Activated CD4-positive, alpha-beta T cell treated with anti-CD3 and anti-CD28 coated beads, Interleukin-2, amount 10 ng/mL, durations not matched to agents 7 days and 5 days (primary cell): ENCODE results near the gene SUGP2. TPM values are rescaled to one million over a fixed set of nuclear protein-coding genes. Genes with fewer than 3 reads are reported as not detected.

Experiments
- CTCF ChIA-PET: fragments of 350-600 bp; sonication (Branson Sonifier 250); formaldehyde crosslinking; loops from one replicate; lab custom pipeline; 2021; ENCODE audit warnings: antibody characterized with exemption; lab: Charles Lee
- POLR2A ChIA-PET: fragments of 350-600 bp; sonication (Branson Sonifier 250); formaldehyde crosslinking; loops from one replicate; lab custom pipeline; 2021; ENCODE audit warnings: antibody characterized with exemption; lab: Charles Lee
- DNase-seq: peaks from one replicate; pipeline ENCODE4 v3.0.0-alpha.2; 2020
- H3K27ac Mint-ChIP-seq: one replicate; pipeline ENCODE4 v1.8.0; 2021; ENCODE audit warnings: mild to moderate bottlenecking, moderate library complexity, mixed read lengths
- H3K27me3 Mint-ChIP-seq: one replicate; pipeline ENCODE4 v1.8.0; 2021; ENCODE audit warnings: mixed read lengths
- H3K36me3 Mint-ChIP-seq: one replicate; pipeline ENCODE4 v1.8.0; 2021; ENCODE audit warnings: low read depth, mixed read lengths
- H3K4me1 Mint-ChIP-seq: one replicate; pipeline ENCODE4 v1.8.0; 2021; ENCODE audit warnings: mixed read lengths
- H3K4me3 Mint-ChIP-seq: one replicate; pipeline ENCODE4 v1.8.0; 2021; ENCODE audit warnings: mild to moderate bottlenecking, moderate library complexity, mixed read lengths
- H3K9me3 Mint-ChIP-seq: one replicate; pipeline ENCODE4 v1.8.0; 2021; ENCODE audit warnings: mixed read lengths
- total RNA-seq, 2 experiments: library from RNA; stranded (reverse); gene quantifications; one replicate each; pipeline ENCODE4 v1.2.3, GENCODE V29; 2021

SUGP2 gene
- total RNA-seq, 2 experiments from 2014 or later, result 128 to 144 TPM

DNA sequence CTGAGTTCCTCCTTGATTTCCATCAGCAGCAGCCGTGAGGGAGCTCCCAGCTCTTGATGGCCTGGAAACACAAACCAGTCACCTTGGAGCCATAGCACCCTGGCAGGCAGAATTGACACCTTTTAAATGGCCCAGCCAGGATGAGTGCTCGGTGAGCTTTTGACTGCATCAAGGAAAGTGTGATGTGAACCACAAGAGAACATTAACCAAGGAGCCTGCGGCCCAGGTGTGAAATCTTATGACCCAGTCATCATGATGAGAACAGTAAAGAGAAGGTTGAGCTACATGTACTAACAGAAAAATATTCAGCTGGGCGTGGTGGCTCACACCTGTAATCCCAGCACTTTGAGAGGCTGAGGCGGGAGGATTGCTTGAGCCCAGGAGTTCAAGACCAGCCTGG is 22.8 kb downstream of the SUGP2 start:
- peaks cover 42% of the 10 kb centered on the region for H3K36me3 Mint-ChIP-seq
- CTCF ChIA-PET, result interaction anchor here (0.6 to 1.9 kb wide), 2 partner anchors 11 to 873 kb away, joined by 5 read pairs; no protein-coding TSS in a partner anchor
- POLR2A ChIA-PET, result no interaction called here

DNA sequence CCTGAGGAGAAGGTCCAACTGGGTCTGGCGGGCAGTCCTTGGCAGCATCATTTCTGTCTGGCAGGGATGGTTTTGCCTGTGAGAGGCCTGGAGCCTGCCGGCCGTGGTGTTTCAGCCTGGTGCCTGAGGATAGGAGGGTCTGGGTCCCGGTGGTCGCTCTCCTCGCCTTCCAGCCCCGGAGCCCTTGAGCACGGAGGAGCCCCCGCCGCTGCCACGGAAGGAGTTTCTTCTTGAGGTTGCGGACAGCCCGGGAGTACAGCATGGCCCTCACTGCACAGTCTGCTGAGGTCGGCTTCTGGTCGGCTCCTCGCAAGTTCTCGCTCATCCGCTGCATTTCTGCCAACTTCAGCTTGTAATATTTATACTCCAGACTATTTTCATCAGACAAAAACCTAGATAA is 23.4 kb downstream of the SUGP2 start:
- Mint-ChIP-seq H3K9me3 (no peaks in the 10 kb centered on the region), H3K36me3 (peaks cover 45% of the 10 kb centered on the region), H3K27ac (no peak overlapping the region), H3K4me3 (no peak overlapping the region), H3K4me1 (no peaks in the 10 kb centered on the region), H3K27me3 (no peaks in the 10 kb centered on the region)
- CTCF ChIA-PET, result interaction anchor here (1.9 kb wide), 1 partner anchor 12 kb away, joined by 5 read pairs; no protein-coding TSS in a partner anchor
- no peak for DNase-seq
- POLR2A ChIA-PET, result no interaction called here

More for the DNA sequence above, 22.8 kb downstream of the SUGP2 start:
- H3K9me3 Mint-ChIP-seq, result no peaks in the 10 kb centered on the region
- no peak overlapping the region for H3K4me3 Mint-ChIP-seq
- no peak for DNase-seq
- no peaks in the 10 kb centered on the region for H3K27me3 Mint-ChIP-seq
- no peaks in the 10 kb centered on the region for H3K4me1 Mint-ChIP-seq
- no peak overlapping the region for H3K27ac Mint-ChIP-seq

DNA sequence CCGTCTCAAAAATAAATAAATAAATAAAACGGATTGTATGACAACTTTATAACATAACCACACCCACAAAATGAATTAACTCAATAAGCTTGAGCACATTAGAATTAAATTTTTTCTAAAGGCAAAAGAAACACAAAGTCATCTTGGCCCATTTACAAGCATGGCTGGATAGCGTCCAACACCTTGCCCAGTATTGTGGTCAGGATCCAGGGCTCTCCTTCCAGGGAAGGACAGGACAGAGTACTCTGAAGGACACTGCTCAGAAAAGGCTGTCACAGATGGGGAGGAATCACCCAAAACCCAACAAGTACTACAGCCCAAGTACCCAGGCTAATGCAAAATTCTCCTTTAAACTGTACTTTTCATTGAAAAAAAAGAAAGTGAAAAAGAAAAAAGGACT is 27.1 kb downstream of the SUGP2 start:
- CTCF ChIA-PET, result no interaction called here
- no peaks in the 10 kb centered on the region for H3K4me1 Mint-ChIP-seq
- H3K27me3 Mint-ChIP-seq, result no peaks in the 10 kb centered on the region
- DNase-seq, result no peak
- no peaks in the 10 kb centered on the region for H3K9me3 Mint-ChIP-seq
- H3K4me3 Mint-ChIP-seq, result no peak overlapping the region
- no peak overlapping the region for H3K27ac Mint-ChIP-seq
- POLR2A ChIA-PET, result no interaction called here
- H3K36me3 Mint-ChIP-seq, result peaks cover 58% of the 10 kb centered on the region

DNA sequence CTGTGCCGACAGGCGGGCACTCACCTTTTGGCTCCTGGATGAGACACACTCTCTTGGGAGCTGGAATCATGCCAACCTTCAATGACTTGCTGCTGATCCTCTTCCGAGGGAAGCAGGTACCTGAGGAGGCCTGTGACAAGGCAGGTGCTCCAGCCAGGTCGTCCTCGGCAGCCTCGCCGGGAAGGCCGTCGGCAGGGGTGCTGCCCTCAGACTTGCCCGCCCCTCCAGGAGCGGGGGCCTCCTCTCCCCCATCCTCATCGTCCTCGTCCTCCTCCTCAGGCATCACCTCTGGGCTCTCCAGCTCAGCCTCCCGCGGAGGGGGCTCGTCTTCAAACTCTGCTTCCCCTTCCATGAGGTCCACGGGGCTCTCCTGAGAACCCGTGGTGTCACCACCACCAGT is 29.2 kb downstream of the SUGP2 start:
- Mint-ChIP-seq H3K27ac (no peak overlapping the region), H3K27me3 (no peaks in the 10 kb centered on the region), H3K4me3 (no peak overlapping the region), H3K4me1 (peaks cover 13% of the 10 kb centered on the region), H3K36me3 (peaks cover 61% of the 10 kb centered on the region), H3K9me3 (no peaks in the 10 kb centered on the region)
- DNase-seq, result no peak
- ChIA-PET CTCF (no interaction called here), POLR2A (no interaction called here)

DNA sequence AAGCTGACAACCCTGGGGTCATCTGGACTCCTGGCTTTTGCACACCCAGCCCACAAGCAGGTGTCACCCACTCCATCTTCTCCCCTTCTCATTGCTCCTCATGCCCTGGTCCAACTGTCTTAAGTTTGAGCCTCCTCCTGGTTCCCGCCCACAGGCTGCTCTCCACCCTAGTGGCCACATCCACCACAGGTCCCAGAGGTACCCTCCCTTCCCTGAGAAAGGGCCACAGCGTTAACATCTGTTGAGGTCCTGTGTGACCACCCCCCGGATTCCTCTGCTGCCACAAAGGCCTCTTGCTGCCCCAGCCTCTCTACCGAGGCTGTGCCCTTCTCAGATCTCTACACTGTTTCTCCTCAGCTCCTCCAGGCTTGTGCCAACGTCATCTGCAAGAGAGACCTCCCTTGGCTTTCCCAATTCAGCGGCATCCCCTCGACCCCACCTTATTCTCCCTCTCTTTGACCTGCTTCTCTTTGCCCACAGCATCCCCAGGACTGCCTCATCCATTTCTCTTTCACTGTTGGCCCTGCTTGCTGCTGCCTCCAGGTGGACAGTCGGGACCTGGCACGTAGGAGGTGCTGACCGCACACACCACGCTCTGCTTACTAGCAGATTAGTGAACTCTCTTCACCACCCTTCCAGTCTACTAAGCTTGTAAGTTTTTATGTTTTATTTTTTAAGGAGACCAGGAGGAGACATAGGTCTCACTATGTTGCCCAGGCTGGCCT is 33.3 kb downstream of the SUGP2 start:
- no peak overlapping the region for H3K4me3 Mint-ChIP-seq
- ChIA-PET POLR2A (interaction anchor here (0.6 kb wide), 1 partner anchor 72 kb away, joined by 4 read pairs; no protein-coding TSS in a partner anchor), CTCF (interaction anchor here (1.3 kb wide), 1 partner anchor 13 kb away, joined by 4 read pairs; no protein-coding TSS in a partner anchor)
- H3K4me1 Mint-ChIP-seq, result peaks cover 21% of the 10 kb centered on the region
- no peaks in the 10 kb centered on the region for H3K27me3 Mint-ChIP-seq
- DNase-seq, result no peak
- peak overlapping the region; percentile 20 for H3K27ac Mint-ChIP-seq
- no peaks in the 10 kb centered on the region for H3K9me3 Mint-ChIP-seq
- peaks cover 43% of the 10 kb centered on the region for H3K36me3 Mint-ChIP-seq

DNA sequence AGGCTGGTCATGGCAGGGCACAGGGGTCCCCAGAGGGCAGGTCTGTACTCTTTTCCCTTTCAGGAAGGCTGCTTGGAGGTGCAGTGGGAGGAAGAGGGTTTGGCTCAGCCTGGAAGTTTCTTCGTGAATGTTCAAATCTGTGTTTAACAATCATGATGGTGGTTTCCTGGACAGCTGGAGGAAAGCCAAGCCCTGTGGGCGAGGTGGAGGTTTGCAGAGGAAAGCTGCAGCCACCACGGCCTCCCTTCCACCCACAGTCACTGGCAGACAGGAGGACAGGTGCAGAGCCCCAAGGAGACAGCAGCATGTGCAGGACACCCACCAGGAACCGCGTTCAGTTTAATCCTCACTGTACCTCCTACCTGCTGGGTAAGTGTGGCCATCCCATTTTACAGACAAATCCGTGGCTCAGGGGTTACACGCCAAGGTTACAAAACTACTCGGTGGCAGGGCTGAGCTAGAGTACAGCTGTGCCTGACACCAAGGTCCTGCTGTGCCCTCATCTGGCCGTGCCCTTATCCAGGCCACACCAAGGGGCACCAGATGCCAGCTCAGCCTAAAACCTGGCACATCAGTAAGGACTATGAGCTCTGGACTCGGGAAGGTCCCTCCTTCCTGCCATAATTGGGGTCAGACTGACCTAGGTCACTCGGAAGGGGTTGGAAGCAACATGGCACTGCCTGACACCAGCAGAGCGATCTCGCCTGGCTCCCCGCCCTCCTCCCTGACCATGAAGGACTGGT is 34.1 kb downstream of the SUGP2 start:
- Mint-ChIP-seq H3K27me3 (no peaks in the 10 kb centered on the region), H3K4me1 (peaks cover 21% of the 10 kb centered on the region), H3K27ac (no peak overlapping the region), H3K36me3 (peaks cover 39% of the 10 kb centered on the region), H3K9me3 (no peaks in the 10 kb centered on the region), H3K4me3 (no peak overlapping the region)
- POLR2A ChIA-PET, result no interaction called here
- CTCF ChIA-PET, result interaction anchor here (0.6 to 1.3 kb wide), 2 partner anchors 12 to 33 kb away, joined by 3 to 4 read pairs; no protein-coding TSS in a partner anchor
- DNase-seq, result no peak

- POLR2A ChIA-PET, result no interaction called here
- Mint-ChIP-seq H3K4me3 (no peak overlapping the region), H3K27ac (no peak overlapping the region), H3K9me3 (no peaks in the 10 kb centered on the region), H3K27me3 (no peaks in the 10 kb centered on the region), H3K4me1 (peaks cover 21% of the 10 kb centered on the region), H3K36me3 (peaks cover 43% of the 10 kb centered on the region)
- CTCF ChIA-PET, result interaction anchor here (1.3 kb wide), 1 partner anchor 11 kb away, joined by 4 read pairs; no protein-coding TSS in a partner anchor
- DNase-seq, result no peak
Measured at GRCh38 chr19:18998276-18998675, 35.0 kb downstream of the SUGP2 start.

DNA sequence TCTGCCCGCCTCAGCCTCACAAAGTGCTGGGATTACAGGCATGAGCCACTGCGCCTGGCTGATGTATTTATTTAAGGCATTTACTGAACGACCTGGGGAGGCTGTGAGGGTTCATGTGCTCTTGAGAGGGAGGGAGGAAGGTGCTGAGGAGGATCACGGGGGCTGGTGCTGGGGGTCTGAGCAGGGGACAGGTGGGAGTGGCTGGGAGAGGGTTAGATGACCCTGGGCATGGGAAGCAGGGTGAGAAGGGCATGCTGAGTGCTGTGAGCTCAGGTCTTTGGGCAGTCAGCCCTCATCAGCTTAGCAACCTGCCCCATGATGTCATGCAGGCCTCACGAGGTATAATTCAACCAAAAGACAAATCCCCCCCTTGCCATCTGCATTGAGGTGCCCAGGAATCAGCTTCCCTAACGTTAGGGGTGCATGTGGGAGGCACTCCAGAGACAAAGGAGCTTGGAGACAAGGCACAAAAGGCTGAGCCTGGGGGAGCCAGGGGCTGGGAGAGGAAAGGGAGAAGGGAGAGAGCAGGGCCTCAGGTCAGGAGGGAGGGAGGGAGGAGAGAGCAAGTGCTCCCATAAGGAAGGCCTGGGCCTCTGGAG is 36.4 kb downstream of the SUGP2 start:
- POLR2A ChIA-PET, result no interaction called here
- Mint-ChIP-seq H3K4me1 (peaks cover 21% of the 10 kb centered on the region), H3K9me3 (no peaks in the 10 kb centered on the region), H3K36me3 (peaks cover 40% of the 10 kb centered on the region), H3K4me3 (no peak overlapping the region), H3K27ac (no peak overlapping the region), H3K27me3 (no peaks in the 10 kb centered on the region)
- DNase-seq, result no peak
- CTCF ChIA-PET, result interaction anchor here (0.6 to 0.7 kb wide), 2 partner anchors 35 to 592 kb away, joined by 4 read pairs; no protein-coding TSS in a partner anchor

GRCh38 chr19:18996351-18996750 is 37.0 kb downstream of the SUGP2 start:
- no peaks in the 10 kb centered on the region for H3K27me3 Mint-ChIP-seq
- DNase-seq, result no peak
- no peak overlapping the region for H3K27ac Mint-ChIP-seq
- ChIA-PET POLR2A (no interaction called here), CTCF (interaction anchor here (1.5 kb wide), 1 partner anchor 10 kb away, joined by 4 read pairs; no protein-coding TSS in a partner anchor)
- peaks cover 35% of the 10 kb centered on the region for H3K36me3 Mint-ChIP-seq
- H3K4me1 Mint-ChIP-seq, result peaks cover 21% of the 10 kb centered on the region
- H3K9me3 Mint-ChIP-seq, result no peaks in the 10 kb centered on the region
- H3K4me3 Mint-ChIP-seq, result no peak overlapping the region

DNA sequence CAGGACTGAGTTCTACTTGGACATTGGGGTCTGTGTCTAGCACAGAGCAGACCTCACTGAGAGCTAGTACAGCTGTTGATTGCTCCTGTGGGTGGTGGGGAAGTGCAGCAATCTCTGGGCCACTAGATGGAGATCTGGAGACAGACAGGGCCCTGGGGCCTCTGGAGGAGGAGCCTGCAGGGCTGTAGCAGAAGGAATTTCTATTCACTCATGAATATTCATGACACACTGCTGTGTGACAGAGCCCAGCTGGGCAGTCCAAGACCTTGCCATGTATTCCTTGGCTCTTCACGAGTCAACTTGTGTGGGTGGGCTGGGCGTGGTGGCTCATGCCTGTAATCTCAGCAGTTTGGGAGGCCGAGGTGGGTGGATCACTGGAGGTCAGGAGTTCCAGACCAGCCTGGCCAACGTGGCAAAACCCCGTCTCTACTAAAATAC is 37.5 kb downstream of the SUGP2 start:
- peaks cover 21% of the 10 kb centered on the region for H3K4me1 Mint-ChIP-seq
- DNase-seq, result peak; percentile 29
- H3K27me3 Mint-ChIP-seq, result no peaks in the 10 kb centered on the region
- no peak overlapping the region for H3K4me3 Mint-ChIP-seq
- H3K36me3 Mint-ChIP-seq, result peaks cover 32% of the 10 kb centered on the region
- CTCF ChIA-PET, result interaction anchor here (1.5 kb wide), 1 partner anchor 9 kb away, joined by 4 read pairs; no protein-coding TSS in a partner anchor
- H3K9me3 Mint-ChIP-seq, result no peaks in the 10 kb centered on the region
- POLR2A ChIA-PET, result no interaction called here
- H3K27ac Mint-ChIP-seq, result no peak overlapping the region

DNA sequence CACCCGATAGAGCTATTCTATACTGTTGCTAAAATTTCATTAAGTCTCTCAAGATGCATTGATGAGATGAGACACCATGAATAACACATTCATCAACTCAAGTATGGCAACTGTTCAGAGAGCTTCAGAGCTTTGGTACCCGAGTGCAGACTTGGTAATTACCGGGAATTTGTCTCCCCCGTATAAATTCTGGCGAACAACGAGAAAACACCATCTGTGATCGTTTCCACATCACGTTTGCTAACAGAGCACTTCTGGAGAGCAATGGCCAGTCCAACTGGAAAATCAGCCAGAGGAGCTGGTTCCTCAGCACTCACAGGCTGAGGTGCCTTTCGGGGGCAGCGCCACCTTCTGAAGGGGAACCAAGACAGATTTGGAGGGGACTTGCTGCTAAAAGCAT is 40.2 kb downstream of the SUGP2 start:
- DNase-seq, result no peak
- no peaks in the 10 kb centered on the region for H3K9me3 Mint-ChIP-seq
- H3K27me3 Mint-ChIP-seq, result no peaks in the 10 kb centered on the region
- no peak overlapping the region for H3K4me3 Mint-ChIP-seq
- POLR2A ChIA-PET, result no interaction called here
- CTCF ChIA-PET, result no interaction called here
- no peak overlapping the region for H3K27ac Mint-ChIP-seq
- peaks cover 19% of the 10 kb centered on the region for H3K36me3 Mint-ChIP-seq
- H3K4me1 Mint-ChIP-seq, result no peaks in the 10 kb centered on the region

DNA sequence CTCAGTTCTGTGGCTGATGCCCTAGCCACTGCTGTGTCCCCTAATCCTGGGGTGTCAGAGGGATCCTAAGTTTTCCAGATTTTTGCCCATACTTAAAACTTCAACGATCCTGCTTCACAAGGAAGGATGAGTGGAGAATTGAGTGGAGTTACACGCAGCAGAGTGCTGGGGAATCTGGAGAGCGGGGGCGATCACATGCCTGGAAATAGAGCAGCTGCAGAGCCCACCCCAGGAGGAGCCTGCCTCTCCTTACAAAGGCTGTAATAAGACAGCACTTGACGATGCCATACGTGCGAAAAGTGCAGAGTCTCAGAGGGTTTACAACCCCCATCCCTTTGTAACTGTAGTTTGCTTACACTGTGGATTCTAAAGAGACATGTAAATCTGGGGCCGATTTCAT is 40.6 kb downstream of the SUGP2 start:
- H3K4me1 Mint-ChIP-seq, result no peaks in the 10 kb centered on the region
- CTCF ChIA-PET, result no interaction called here
- H3K27ac Mint-ChIP-seq, result no peak overlapping the region
- H3K4me3 Mint-ChIP-seq, result no peak overlapping the region
- H3K36me3 Mint-ChIP-seq, result peaks cover 19% of the 10 kb centered on the region
- POLR2A ChIA-PET, result no interaction called here
- no peak for DNase-seq
- H3K9me3 Mint-ChIP-seq, result no peaks in the 10 kb centered on the region
- H3K27me3 Mint-ChIP-seq, result no peaks in the 10 kb centered on the region
